Measurements from ENCODE around the gene BIN1.

DNA sequence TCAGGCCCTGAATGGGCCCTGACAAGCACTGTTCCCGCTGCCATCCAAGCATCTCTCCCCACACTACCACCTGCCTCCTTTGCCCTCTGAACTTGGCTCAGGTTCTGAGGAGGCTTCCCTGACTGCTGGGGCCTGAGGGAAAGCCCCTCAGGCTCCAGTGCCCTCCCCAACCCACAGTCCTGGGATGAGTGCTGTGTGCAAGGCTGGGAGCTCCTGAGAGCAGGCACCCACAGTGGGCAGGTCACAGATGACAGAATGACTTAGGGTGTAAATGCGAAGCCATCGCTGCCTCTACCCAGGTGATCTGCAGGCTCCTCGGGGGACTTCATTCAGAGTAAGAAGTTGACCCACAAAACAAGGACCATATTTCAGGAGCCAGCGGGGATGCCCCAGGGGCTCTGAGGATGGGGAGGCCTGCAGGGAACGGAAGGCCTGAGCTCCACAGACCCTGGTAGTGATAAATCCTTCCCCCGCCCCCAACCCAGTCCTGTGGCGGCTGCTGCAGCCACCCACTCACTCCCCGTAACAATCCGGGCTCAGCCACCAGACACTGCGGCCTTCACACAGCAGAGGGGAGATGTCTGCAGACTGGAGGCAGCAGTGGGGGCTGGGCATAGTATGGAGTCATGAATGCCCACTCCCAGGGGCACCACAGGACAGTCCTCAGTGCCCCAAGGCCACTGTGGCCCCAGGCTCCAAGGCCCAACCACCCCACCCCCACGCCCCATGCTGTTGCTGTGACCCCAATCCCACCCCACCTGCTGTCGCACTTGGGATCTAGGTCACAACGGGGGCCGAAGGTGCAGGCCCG lies 8.9 kb downstream of the BIN1 start:
- TF ChIP-seq, protein P1, sequence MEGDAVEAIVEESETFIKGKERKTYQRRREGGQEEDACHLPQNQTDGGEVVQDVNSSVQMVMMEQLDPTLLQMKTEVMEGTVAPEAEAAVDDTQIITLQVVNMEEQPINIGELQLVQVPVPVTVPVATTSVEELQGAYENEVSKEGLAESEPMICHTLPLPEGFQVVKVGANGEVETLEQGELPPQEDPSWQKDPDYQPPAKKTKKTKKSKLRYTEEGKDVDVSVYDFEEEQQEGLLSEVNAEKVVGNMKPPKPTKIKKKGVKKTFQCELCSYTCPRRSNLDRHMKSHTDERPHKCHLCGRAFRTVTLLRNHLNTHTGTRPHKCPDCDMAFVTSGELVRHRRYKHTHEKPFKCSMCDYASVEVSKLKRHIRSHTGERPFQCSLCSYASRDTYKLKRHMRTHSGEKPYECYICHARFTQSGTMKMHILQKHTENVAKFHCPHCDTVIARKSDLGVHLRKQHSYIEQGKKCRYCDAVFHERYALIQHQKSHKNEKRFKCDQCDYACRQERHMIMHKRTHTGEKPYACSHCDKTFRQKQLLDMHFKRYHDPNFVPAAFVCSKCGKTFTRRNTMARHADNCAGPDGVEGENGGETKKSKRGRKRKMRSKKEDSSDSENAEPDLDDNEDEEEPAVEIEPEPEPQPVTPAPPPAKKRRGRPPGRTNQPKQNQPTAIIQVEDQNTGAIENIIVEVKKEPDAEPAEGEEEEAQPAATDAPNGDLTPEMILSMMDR (IDR thresholded peaks at IDR 0.05) = no peak
- no peak for TF ChIP-seq POLR2A (IDR thresholded peaks at IDR 0.05)
